Mesodermal cell (in vitro differentiated cells): ENCODE results near the gene WDPCP.
"Not testable (repeated sequence)": the region's sequence is repeated elsewhere in the genome, so short reads cannot be mapped to it uniquely, and the experiment has no call there.

ENCODE experiments used
- H3K27ac ChIP-seq: 2 replicates; pipeline ENCODE4 v1.7.0; 2013; ENCODE audit warnings: mild to moderate bottlenecking, low read depth, low read length, moderate library complexity; ENCODE audit not compliant: severe bottlenecking
- H3K36me3 ChIP-seq: 2 replicates; pipeline ENCODE4 v1.7.1; 2013; ENCODE audit warnings: mild to moderate bottlenecking, low read length, moderate library complexity; ENCODE audit not compliant: control insufficient read depth, insufficient read depth
- H3K4me1 ChIP-seq: one replicate; pipeline ENCODE4 v1.7.1; 2013; ENCODE audit warnings: mild to moderate bottlenecking, low read length; ENCODE audit not compliant: insufficient read depth, control insufficient read depth, poor library complexity, severe bottlenecking
- H3K4me3 ChIP-seq: 2 replicates; pipeline ENCODE4 v1.7.0; 2013; ENCODE audit warnings: low read length, control low read depth, mild to moderate bottlenecking; ENCODE audit not compliant: insufficient read depth, poor library complexity, severe bottlenecking; ENCODE audit errors: extremely low read depth
- H3K9me3 ChIP-seq: 2 replicates; pipeline ENCODE4 v1.7.1; 2013; ENCODE audit warnings: mild to moderate bottlenecking, low read length, moderate library complexity; ENCODE audit not compliant: control insufficient read depth
- WGBS, 2 experiments: methylation state at CpG; one replicate each; pipeline ENCODE4 v1.1.5; 2013; ENCODE audit warnings: missing lambda C conversion rate in 2 of 2; ENCODE audit not compliant: insufficient coverage in 2 of 2; 5-methylcytosine and 5-hydroxymethylcytosine counted together

Gene WDPCP

GRCh38 chr2:63323662-63324061 is 264.6 kb downstream of the WDPCP start:
- not testable (repeated sequence) for H3K36me3 ChIP-seq, H3K9me3 ChIP-seq, H3K4me1 ChIP-seq, H3K4me3 ChIP-seq, H3K27ac ChIP-seq
- 72 to 83% methylated on average over 5 to 6 of the region's 11 CpGs for WGBS, 2 experiments

- WGBS, 2 experiments: 100% methylated on average over 2 of the region's 2 CpGs
Observed at GRCh38 chr2:63321973-63322372, 266.3 kb downstream of the WDPCP start.

GRCh38 chr2:63320669-63321068 is 267.6 kb downstream of the WDPCP start:
- H3K27ac ChIP-seq: no peak overlapping the region
- no peak overlapping the region for H3K4me3 ChIP-seq
- no peaks in the 10 kb centered on the region for H3K36me3 ChIP-seq
- H3K4me1 ChIP-seq: no peaks in the 10 kb centered on the region
- no peaks in the 10 kb centered on the region for H3K9me3 ChIP-seq

More at GRCh38 chr2:63321973-63322372, 266.3 kb downstream of the WDPCP start:
- H3K27ac ChIP-seq, H3K36me3 ChIP-seq, H3K4me1 ChIP-seq, H3K9me3 ChIP-seq, H3K4me3 ChIP-seq: not testable (repeated sequence)

- WGBS, 2 experiments: 100% methylated on average over 1 of the region's 1 CpG
- Histone ChIP-seq H3K27ac (no peak overlapping the region), H3K4me1 (no peaks in the 10 kb centered on the region), H3K9me3 (no peaks in the 10 kb centered on the region), H3K4me3 (no peak overlapping the region), H3K36me3 (no peaks in the 10 kb centered on the region)
Observed at GRCh38 chr2:63310614-63311013, 277.7 kb downstream of the WDPCP start.

GRCh38 chr2:63301481-63301880 is 286.8 kb downstream of the WDPCP start:
- 80 to 100% methylated on average over 1 of the region's 1 CpG for WGBS, 2 experiments
- Histone ChIP-seq H3K27ac (no peak overlapping the region), H3K4me3 (no peak overlapping the region), H3K4me1 (no peaks in the 10 kb centered on the region), H3K36me3 (no peaks in the 10 kb centered on the region), H3K9me3 (peaks cover 37% of the 10 kb centered on the region)

- Histone ChIP-seq H3K9me3 (peaks cover 37% of the 10 kb centered on the region), H3K4me3 (no peak overlapping the region), H3K27ac (no peak overlapping the region), H3K4me1 (no peaks in the 10 kb centered on the region), H3K36me3 (no peaks in the 10 kb centered on the region)
- 94 to 100% methylated on average over 2 of the region's 2 CpGs for whole genome bisulfite sequencing, 2 experiments
Observed at GRCh38 chr2:63300835-63301234, 287.4 kb downstream of the WDPCP start.

GRCh38 chr2:63287956-63288355 is 300.3 kb downstream of the WDPCP start:
- Histone ChIP-seq H3K9me3 (no peaks in the 10 kb centered on the region), H3K27ac (no peak overlapping the region), H3K4me1 (no peaks in the 10 kb centered on the region), H3K36me3 (no peaks in the 10 kb centered on the region), H3K4me3 (no peak overlapping the region)
- 88 to 100% methylated on average over 1 of the region's 1 CpG for WGBS, 2 experiments

GRCh38 chr2:63286520-63286919 is 301.8 kb downstream of the WDPCP start:
- H3K27ac ChIP-seq, H3K4me1 ChIP-seq, H3K9me3 ChIP-seq, H3K4me3 ChIP-seq, H3K36me3 ChIP-seq: not testable (repeated sequence)
- 80 to 100% methylated on average over 1 of the region's 4 CpGs for WGBS, 2 experiments

- Histone ChIP-seq H3K4me3 (no peak overlapping the region), H3K36me3 (no peaks in the 10 kb centered on the region), H3K9me3 (no peaks in the 10 kb centered on the region), H3K4me1 (no peaks in the 10 kb centered on the region), H3K27ac (no peak overlapping the region)
- WGBS, 2 experiments: 90% methylated on average over 2 of the region's 6 CpGs; no CpG with 5 or more reads in 1 of the 2 experiments
Observed at GRCh38 chr2:63283273-63283672, 305.0 kb downstream of the WDPCP start.

- Histone ChIP-seq H3K36me3 (no peaks in the 10 kb centered on the region), H3K9me3 (peaks cover 11% of the 10 kb centered on the region), H3K27ac (no peak overlapping the region), H3K4me1 (no peaks in the 10 kb centered on the region), H3K4me3 (no peak overlapping the region)
- WGBS, 2 experiments: 96% methylated on average over 3 of the region's 4 CpGs; no CpG with 5 or more reads in 1 of the 2 experiments
Observed at GRCh38 chr2:63272560-63272959, 315.7 kb downstream of the WDPCP start.

- Histone ChIP-seq H3K36me3 (no peaks in the 10 kb centered on the region), H3K27ac (no peak overlapping the region), H3K4me3 (no peak overlapping the region), H3K9me3 (peaks cover 11% of the 10 kb centered on the region), H3K4me1 (no peaks in the 10 kb centered on the region)
- 88 to 100% methylated on average over 2 of the region's 3 CpGs for WGBS, 2 experiments
Observed at GRCh38 chr2:63270717-63271116, 317.6 kb downstream of the WDPCP start.

- Histone ChIP-seq H3K9me3 (peaks cover 11% of the 10 kb centered on the region), H3K4me3 (no peak overlapping the region), H3K36me3 (no peaks in the 10 kb centered on the region), H3K4me1 (no peaks in the 10 kb centered on the region), H3K27ac (no peak overlapping the region)
Observed at GRCh38 chr2:63268946-63269345, 319.3 kb downstream of the WDPCP start.
